A549 (cell line): ENCODE results near the gene DNASE1L1.

Experiments
- JUNB ChIP-seq: fragments of >200 bp; sonication (Bioruptor Twin); formaldehyde crosslinking; IDR thresholded peaks from 2 replicates; pipeline ENCODE4 v1.6.1; 2016
- MAZ ChIP-seq: fragments of 150-350 bp; IDR thresholded peaks from 2 replicates; pipeline ENCODE4 v1.6.1; 2014; ENCODE audit warnings: antibody characterized with exemption, low read depth, low read length, borderline replicate concordance
- MYC ChIP-seq: IDR thresholded peaks from 2 replicates; pipeline ENCODE4 v1.6.1; 2012; ENCODE audit warnings: mild to moderate bottlenecking, inconsistent platforms, low read length, improper control_type of control experiment, borderline replicate concordance
- PHF8 ChIP-seq: fragments of 200-600 bp; sonication (generic); IDR thresholded peaks from 2 replicates; pipeline ENCODE4 v1.6.1; 2016; ENCODE audit warnings: low read depth, mild to moderate bottlenecking, antibody characterized with exemption, moderate library complexity, borderline replicate concordance
- POLR2A ChIP-seq: IDR thresholded peaks from 2 replicates; pipeline ENCODE4 v1.6.1; 2012; ENCODE audit warnings: mild to moderate bottlenecking, low read length
- SMC3 ChIP-seq: fragments of >200 bp; sonication (Bioruptor Twin); formaldehyde crosslinking; IDR thresholded peaks from 3 replicates; pipeline ENCODE4 v1.6.1; 2018; ENCODE audit warnings: inconsistent platforms
- TP53 ChIP-seq: fragments of 250-450 bp; sonication (Bioruptor Pico); IDR thresholded peaks from 2 replicates; pipeline ENCODE4 v1.5.0; 2021; ENCODE audit warnings: mild to moderate bottlenecking, moderate library complexity
- ZC3H11A ChIP-seq: fragments of 450-650 bp; IDR thresholded peaks from 2 replicates; pipeline ENCODE4 v1.6.1; 2014; ENCODE audit warnings: antibody characterized with exemption, mild to moderate bottlenecking
- TF ChIP-seq, protein P1 (sequence below): fragments of >200 bp; sonication (Bioruptor Twin); formaldehyde crosslinking; IDR thresholded peaks from 3 replicates; pipeline ENCODE4 v1.5.1; 2016
- TF ChIP-seq, protein P2 (sequence below): fragments of 450-650 bp; IDR thresholded peaks from 2 replicates; pipeline ENCODE4 v1.6.1; 2014; ENCODE audit warnings: antibody characterized with exemption
- TF ChIP-seq, protein P3 (sequence below): IDR thresholded peaks from 2 replicates; pipeline ENCODE4 v1.6.1; 2012
- TF ChIP-seq, protein P4 (sequence below): fragments of 150-350 bp; IDR thresholded peaks from 2 replicates; pipeline ENCODE4 v1.6.1; 2014; ENCODE audit warnings: low read depth, mild to moderate bottlenecking, low read length

DNA sequence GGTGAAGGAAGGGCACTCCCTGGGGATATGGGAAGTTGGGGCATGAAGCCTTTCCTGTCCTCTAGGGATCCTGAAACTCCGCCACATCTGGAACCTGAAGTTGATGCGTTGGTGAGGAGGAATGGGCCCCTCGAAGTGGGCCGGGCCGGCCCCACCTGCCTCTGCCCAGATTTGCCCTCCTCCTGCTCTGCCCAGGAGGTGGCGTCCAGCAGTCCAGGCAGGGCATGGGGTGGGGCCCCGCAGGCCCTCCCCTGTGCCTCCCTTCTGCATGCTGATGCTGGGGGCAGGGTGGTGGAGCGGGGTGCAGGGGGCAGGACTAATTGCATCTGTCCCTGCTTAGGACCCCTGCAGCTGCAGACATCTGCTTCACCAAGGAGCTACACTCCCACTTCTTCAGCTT is 4.1 kb upstream of the DNASE1L1 start:
- TF ChIP-seq, protein P1, sequence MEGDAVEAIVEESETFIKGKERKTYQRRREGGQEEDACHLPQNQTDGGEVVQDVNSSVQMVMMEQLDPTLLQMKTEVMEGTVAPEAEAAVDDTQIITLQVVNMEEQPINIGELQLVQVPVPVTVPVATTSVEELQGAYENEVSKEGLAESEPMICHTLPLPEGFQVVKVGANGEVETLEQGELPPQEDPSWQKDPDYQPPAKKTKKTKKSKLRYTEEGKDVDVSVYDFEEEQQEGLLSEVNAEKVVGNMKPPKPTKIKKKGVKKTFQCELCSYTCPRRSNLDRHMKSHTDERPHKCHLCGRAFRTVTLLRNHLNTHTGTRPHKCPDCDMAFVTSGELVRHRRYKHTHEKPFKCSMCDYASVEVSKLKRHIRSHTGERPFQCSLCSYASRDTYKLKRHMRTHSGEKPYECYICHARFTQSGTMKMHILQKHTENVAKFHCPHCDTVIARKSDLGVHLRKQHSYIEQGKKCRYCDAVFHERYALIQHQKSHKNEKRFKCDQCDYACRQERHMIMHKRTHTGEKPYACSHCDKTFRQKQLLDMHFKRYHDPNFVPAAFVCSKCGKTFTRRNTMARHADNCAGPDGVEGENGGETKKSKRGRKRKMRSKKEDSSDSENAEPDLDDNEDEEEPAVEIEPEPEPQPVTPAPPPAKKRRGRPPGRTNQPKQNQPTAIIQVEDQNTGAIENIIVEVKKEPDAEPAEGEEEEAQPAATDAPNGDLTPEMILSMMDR: no peak
- TF ChIP-seq, protein P2, sequence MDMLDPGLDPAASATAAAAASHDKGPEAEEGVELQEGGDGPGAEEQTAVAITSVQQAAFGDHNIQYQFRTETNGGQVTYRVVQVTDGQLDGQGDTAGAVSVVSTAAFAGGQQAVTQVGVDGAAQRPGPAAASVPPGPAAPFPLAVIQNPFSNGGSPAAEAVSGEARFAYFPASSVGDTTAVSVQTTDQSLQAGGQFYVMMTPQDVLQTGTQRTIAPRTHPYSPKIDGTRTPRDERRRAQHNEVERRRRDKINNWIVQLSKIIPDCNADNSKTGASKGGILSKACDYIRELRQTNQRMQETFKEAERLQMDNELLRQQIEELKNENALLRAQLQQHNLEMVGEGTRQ: no peak
- TF ChIP-seq POLR2A: no peak
- no peak for TF ChIP-seq PHF8
- no peak for TF ChIP-seq MAZ
- TF ChIP-seq SMC3: no peak
- no peak for TF ChIP-seq MYC
- TF ChIP-seq JUNB: no peak
- no peak for TF ChIP-seq TP53 (CRISPR knock-in tag)
- TF ChIP-seq, protein P3, sequence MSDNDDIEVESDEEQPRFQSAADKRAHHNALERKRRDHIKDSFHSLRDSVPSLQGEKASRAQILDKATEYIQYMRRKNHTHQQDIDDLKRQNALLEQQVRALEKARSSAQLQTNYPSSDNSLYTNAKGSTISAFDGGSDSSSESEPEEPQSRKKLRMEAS: no peak
- TF ChIP-seq ZC3H11A: no peak
- TF ChIP-seq, protein P4, sequence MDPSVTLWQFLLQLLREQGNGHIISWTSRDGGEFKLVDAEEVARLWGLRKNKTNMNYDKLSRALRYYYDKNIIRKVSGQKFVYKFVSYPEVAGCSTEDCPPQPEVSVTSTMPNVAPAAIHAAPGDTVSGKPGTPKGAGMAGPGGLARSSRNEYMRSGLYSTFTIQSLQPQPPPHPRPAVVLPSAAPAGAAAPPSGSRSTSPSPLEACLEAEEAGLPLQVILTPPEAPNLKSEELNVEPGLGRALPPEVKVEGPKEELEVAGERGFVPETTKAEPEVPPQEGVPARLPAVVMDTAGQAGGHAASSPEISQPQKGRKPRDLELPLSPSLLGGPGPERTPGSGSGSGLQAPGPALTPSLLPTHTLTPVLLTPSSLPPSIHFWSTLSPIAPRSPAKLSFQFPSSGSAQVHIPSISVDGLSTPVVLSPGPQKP: no peak
